Measurements from ENCODE around the gene ZSCAN5B.

The ZSCAN5B gene

DNA sequence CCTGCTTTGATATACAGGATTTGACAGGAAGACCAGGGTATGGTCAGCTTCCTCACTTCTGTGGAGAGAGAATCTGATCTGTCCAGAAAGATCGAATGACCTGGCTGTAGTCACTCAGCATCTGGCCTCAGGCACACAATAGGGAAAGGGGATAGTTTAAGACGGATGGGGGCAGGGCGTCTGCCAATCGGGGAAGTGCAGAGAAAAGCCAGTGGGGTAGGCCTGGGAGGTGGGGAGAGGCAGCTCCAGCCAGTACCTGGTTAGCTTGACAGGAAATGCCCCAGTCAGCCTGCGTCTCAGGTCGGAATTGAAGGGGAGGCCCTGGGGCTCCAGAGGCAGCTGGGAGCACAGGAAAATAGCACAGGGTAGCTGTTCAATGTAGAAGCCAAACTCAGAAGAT, 44.1 kb downstream of the ZSCAN5B start:
- Histone ChIP-seq H3K9ac (ENCODE audit: low read length) (no peak overlapping the region), H3K79me2 (ENCODE audit: low read length) (peaks cover 12% of the 10 kb centered on the region), H4K20me1 (ENCODE audit: insufficient read depth, low read length) (no peaks in the 10 kb centered on the region), H3K4me2 (ENCODE audit: low read depth, low read length) (no peak overlapping the region), H3F3A (ENCODE audit: insufficient read depth, low read length) (no peaks in the 10 kb centered on the region), H3K9me3 (replicated peaks; ENCODE audit: insufficient read depth, low read length) (no peaks in the 10 kb centered on the region), H2AFZ (ENCODE audit: low read length) (no peak overlapping the region), H3K36me3 (replicated peaks; ENCODE audit: insufficient read depth, low read length) (no peaks in the 10 kb centered on the region), H3K27me3 (replicated peaks; ENCODE audit: insufficient read depth, low read length) (no peaks in the 10 kb centered on the region), H3K4me1 (ENCODE audit: low read length) (no peaks in the 10 kb centered on the region), H3K4me3 (ENCODE audit: low read length) (no peak overlapping the region), H3K9me2 (replicated peaks; ENCODE audit: insufficient read depth, low read length) (no peaks in the 10 kb centered on the region), H3K27ac (ENCODE audit: low read length) (no peak overlapping the region)
- no peak for TF ChIP-seq EZH2phosphoT487 (IDR thresholded peaks at IDR 0.05; ENCODE audit: low read length)
- TF ChIP-seq, protein P1, sequence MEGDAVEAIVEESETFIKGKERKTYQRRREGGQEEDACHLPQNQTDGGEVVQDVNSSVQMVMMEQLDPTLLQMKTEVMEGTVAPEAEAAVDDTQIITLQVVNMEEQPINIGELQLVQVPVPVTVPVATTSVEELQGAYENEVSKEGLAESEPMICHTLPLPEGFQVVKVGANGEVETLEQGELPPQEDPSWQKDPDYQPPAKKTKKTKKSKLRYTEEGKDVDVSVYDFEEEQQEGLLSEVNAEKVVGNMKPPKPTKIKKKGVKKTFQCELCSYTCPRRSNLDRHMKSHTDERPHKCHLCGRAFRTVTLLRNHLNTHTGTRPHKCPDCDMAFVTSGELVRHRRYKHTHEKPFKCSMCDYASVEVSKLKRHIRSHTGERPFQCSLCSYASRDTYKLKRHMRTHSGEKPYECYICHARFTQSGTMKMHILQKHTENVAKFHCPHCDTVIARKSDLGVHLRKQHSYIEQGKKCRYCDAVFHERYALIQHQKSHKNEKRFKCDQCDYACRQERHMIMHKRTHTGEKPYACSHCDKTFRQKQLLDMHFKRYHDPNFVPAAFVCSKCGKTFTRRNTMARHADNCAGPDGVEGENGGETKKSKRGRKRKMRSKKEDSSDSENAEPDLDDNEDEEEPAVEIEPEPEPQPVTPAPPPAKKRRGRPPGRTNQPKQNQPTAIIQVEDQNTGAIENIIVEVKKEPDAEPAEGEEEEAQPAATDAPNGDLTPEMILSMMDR (IDR thresholded peaks at IDR 0.05; ENCODE audit: low read length) = no peak
- no peak for TF ChIP-seq EZH2 (optimal IDR thresholded peaks at IDR 0.05; ENCODE audit: low read depth, low read length)
- no peak for DNase-seq

DNA sequence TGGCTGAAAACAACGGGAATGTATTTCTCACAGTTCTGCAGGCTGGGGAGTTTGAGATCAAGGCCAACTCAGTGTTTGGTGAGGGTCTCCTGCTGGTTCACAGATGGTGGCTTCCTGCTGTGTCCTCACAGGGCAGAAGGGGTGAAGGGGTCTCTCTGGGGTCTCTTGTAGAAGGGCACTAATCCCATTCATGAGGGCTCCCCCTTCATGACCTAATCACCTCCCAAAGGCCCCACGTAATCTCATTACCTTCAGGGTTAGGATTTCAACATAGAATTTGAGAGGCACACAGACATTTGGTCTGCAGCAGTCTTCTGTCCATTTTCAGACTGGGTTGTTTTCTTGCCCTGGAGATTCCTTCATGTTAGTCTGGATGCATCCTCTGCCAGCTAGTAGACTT, 44.9 kb downstream of the ZSCAN5B start:
- DNase-seq = no peak
- Histone ChIP-seq H3K4me3 (ENCODE audit: low read length) (no peak overlapping the region), H3K9me2 (replicated peaks; ENCODE audit: insufficient read depth, low read length) (no peaks in the 10 kb centered on the region), H3K27me3 (replicated peaks; ENCODE audit: insufficient read depth, low read length) (no peaks in the 10 kb centered on the region), H4K20me1 (ENCODE audit: insufficient read depth, low read length) (no peaks in the 10 kb centered on the region), H3K4me2 (ENCODE audit: low read depth, low read length) (no peak overlapping the region), H3K9me3 (replicated peaks; ENCODE audit: insufficient read depth, low read length) (no peaks in the 10 kb centered on the region), H3F3A (ENCODE audit: insufficient read depth, low read length) (no peaks in the 10 kb centered on the region), H3K79me2 (ENCODE audit: low read length) (peaks cover 12% of the 10 kb centered on the region), H3K36me3 (replicated peaks; ENCODE audit: insufficient read depth, low read length) (no peaks in the 10 kb centered on the region), H3K27ac (ENCODE audit: low read length) (no peak overlapping the region), H2AFZ (ENCODE audit: low read length) (no peak overlapping the region), H3K4me1 (ENCODE audit: low read length) (no peaks in the 10 kb centered on the region), H3K9ac (ENCODE audit: low read length) (no peak overlapping the region)
- TF ChIP-seq EZH2 (optimal IDR thresholded peaks at IDR 0.05; ENCODE audit: low read depth, low read length) = no peak
- TF ChIP-seq EZH2phosphoT487 (IDR thresholded peaks at IDR 0.05; ENCODE audit: low read length) = no peak
- TF ChIP-seq, protein P1 (IDR thresholded peaks at IDR 0.05; ENCODE audit: low read length) = no peak

DNA sequence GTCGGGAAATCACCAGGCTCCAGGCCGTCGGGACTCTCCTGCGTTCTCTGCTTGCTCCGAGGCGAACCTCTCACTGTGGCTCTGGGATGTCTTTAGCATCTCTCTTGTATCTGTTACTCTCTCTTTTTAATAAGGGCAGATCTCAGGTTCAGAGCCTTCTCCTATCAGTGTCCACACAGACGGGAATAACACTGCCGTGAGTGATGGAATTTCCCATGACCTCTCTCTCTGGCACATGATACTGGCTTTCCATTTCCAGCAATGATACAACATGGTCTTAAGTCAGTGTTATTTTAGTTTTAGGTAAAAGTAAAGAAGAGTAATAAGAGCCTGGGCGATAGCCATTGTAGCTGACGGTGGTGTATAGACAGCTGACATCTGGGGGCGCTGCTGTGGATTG, 47.2 kb downstream of the ZSCAN5B start:
- Histone ChIP-seq H3K79me2 (ENCODE audit: low read length) (peaks cover 18% of the 10 kb centered on the region), H3K9me2 (replicated peaks; ENCODE audit: insufficient read depth, low read length) (no peaks in the 10 kb centered on the region), H3K27ac (ENCODE audit: low read length) (no peak overlapping the region), H4K20me1 (ENCODE audit: insufficient read depth, low read length) (no peaks in the 10 kb centered on the region), H3F3A (ENCODE audit: insufficient read depth, low read length) (no peaks in the 10 kb centered on the region), H3K4me1 (ENCODE audit: low read length) (no peaks in the 10 kb centered on the region), H3K4me2 (ENCODE audit: low read depth, low read length) (no peak overlapping the region), H3K9ac (ENCODE audit: low read length) (no peak overlapping the region), H3K9me3 (replicated peaks; ENCODE audit: insufficient read depth, low read length) (no peaks in the 10 kb centered on the region), H2AFZ (ENCODE audit: low read length) (no peak overlapping the region), H3K36me3 (replicated peaks; ENCODE audit: insufficient read depth, low read length) (no peaks in the 10 kb centered on the region), H3K27me3 (replicated peaks; ENCODE audit: insufficient read depth, low read length) (no peaks in the 10 kb centered on the region), H3K4me3 (ENCODE audit: low read length) (no peak overlapping the region)
- no peak for DNase-seq
- no peak for TF ChIP-seq EZH2 (optimal IDR thresholded peaks at IDR 0.05; ENCODE audit: low read depth, low read length)
- TF ChIP-seq, protein P1 (IDR thresholded peaks at IDR 0.05; ENCODE audit: low read length) = no peak
- TF ChIP-seq EZH2phosphoT487 (IDR thresholded peaks at IDR 0.05; ENCODE audit: low read length) = no peak

Measured in MM.1S (cell line).